Myocyte (in vitro differentiated cells): ENCODE data around the gene RAPGEF1. TPM values are rescaled to one million over a fixed set of nuclear protein-coding genes. Genes with fewer than 3 reads are reported as not detected.
"Not testable (repeated sequence)": the region's sequence is repeated elsewhere in the genome, so short reads cannot be mapped to it uniquely, and the experiment has no call there.

Source experiments
- DNase-seq: peaks from one replicate; pipeline ENCODE4 v3.0.0-alpha.2; 2012; ENCODE audit warnings: low read depth
- total RNA-seq: library from RNA; depleted of rRNA; stranded (reverse); fragments of >200 nt; gene quantifications from 2 replicates; pipeline ENCODE4 v1.2.3, GENCODE V29; 2014

The RAPGEF1 gene
- total RNA-seq, 1 donor from 2014 or later, result 290 TPM

DNA sequence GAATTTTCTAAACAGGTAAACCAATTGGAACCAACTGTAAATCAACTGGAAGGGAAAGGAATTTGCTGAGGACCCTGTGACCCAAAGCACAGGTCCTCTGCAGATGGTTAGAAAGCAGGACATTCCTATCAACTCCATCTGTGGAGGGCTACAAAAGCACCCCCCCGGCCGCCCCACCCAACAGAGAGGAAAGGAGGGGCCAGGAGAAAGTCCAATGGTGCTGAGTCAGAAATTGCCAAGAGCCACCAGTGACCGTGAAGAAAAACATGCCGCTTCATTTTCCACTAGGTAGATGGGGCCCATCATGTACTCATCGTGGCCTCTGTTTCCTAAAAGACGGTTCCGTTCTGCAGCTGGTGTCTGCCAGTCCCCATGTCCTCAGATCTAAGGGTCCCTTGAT lies 66.3 kb downstream of the RAPGEF1 start:
- no peak for DNase-seq

- no peak for DNase-seq
Observed at GRCh38 chr9:131673068-131673467, 66.8 kb downstream of the RAPGEF1 start.

DNA sequence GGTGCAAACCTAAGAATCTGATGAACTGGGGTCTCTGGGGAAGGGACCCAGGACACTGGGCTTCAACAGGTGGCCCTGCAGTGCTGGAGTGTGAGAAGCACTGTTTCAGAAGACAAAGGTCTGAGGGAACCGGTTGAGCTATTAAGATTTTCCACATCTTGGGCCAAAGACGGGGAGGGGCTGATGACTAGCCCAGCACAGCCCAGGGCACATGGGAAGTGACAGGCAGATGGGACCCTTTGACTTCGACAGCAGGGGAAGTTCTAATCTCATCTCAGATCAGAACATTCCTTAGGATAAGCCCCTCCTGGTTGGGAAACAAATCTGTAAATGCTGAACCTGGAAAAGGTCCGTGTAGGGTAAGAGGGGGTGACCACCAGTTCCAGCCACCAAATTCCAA lies 67.4 kb downstream of the RAPGEF1 start:
- DNase-seq, result no peak

GRCh38 chr9:131671133-131671520 lies 68.7 kb downstream of the RAPGEF1 start:
- DNase-seq, result no peak

- no peak for DNase-seq
Observed at GRCh38 chr9:131670247-131671132, 69.4 kb downstream of the RAPGEF1 start.

DNA sequence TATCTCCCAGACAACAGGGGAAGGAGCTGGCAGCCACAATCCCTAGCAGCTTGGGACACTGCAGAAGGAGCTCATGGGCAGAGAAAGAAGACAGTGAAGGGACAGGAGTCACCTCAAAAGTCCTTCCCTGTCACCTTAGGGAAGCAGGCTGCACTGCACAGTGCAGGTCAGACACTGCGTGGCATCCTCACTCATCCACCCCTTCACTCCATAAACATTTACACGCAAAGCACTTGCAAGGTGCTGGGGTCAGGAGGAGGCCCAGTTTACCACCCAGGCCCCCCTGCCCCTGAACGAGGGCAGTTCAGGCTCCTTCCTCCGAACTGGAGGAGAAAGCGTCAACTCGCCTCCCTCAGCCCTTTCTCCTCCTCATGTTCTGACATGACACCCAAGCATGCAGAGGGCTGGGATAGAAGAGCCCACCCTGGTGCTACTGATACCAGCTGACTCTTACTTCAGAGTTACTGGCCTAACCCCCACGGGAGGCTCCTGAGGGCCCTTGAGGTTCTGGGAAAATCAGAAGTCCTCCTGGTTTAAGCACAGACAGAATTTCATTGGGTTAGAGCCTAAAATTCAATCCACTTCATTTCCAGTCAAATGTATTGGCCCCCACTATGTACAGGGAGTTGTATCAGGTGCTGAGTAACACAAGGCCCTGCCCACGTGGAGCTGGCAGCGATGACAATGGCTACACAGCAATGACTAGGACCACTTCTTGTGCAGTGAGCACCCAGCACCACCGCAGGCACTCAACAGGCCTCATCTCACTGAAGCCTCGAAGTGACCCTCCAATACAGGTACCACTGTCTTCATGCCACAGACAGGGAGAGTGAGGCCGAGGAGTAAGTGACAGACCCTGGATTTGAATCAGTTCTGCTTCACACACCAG lies 70.4 kb downstream of the RAPGEF1 start:
- DNase-seq, result no peak

DNA sequence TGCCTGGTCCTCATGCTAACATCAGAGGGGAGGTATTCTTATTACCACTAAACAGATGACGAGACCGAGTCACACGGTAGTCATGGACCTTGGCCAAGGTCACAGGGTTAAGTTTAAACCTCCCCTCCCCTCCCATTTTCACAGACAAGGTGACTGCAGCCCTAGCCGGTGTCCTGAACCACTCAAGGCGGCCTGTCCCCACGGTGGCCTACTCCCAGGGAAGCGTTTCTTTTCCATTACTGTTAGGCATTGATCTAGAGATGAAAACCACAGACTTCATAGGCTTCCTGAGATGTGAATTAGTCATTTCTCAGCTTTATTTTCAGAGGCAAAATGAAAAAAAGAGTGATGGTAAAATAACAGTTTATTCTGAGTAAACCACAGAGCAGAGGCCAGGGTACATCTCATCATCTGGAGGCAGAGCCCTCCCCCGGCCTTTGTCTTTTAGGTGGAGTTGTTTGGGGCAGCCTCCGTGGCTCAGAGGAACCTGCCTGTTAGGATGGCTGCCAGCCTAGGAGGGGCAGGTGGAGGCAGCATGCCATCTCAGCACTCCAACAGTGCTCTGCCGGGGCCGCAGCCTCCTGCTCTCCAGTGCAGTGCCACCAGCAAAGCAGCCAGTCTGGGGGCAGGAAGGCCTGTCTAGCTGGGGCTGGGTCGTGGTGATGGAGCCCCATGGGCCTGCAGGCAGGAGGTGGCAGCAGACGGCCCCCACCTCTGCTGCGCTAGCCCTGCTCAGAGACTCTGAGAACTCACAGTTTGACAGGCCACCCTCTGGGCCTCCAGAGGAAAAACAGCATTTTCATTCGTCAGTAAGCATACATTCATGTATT lies 71.2 kb downstream of the RAPGEF1 start:
- DNase-seq, result peak; percentile 63

DNA sequence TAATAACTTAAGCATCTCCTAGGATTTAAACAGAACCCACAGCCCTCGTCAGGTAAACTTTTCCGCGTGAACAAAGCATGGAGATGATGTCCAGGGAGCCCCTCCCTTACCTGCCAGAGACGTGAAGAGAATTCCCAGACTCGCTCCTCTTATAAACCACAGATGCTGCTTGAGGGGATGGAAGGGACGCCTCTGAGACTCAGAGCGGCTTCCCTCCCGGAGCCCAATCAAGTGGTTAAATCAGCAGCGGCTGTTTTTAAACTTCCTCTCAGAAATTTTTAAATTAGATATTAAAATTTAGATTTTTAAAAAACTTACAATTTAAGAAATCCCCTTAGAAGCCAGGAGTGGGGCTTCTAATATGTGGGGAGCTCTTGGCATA lies 71.8 kb downstream of the RAPGEF1 start:
- DNase-seq, result no peak

- no peak for DNase-seq
Observed at GRCh38 chr9:131667576-131667975, 72.3 kb downstream of the RAPGEF1 start.

DNA sequence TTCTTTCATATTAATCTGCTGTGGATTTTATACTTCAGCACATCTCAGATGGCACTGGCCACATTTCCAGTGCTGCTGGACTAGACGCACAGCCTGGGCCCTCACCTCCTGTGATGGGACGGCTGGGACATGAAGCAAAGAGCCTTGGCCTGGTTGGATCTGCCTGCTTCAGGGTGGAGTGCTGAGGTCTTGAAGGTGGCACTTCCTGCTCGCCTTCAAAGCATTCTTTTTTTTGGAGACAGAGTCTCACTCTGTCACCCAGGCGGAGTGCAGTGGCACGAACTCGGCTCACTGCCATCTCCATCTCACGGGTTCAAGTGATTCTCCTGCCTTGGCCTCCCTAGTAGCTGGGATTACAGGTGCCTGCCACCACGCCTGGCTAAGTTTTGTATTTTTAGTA lies 73.1 kb downstream of the RAPGEF1 start:
- DNase-seq, result no peak

GRCh38 chr9:131666029-131666428 lies 73.8 kb downstream of the RAPGEF1 start:
- no peak for DNase-seq

DNA sequence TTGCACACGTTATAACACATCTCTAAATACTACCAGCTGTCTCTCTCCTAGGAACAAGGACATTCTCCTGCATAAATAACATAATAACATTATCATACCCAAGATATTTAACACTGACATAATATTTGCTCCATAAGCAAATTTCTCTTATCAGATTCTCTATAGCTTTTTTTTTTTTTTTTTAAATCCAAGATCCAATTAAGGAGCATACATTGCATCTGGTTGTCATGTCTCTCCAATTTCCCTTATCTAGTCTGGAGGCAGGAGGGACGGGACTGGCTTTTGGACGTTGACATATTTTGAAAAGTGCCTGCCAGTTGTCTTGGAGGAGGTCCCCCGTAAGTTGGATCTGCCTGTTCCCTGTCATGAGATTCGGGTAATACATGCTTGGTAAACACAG lies 76.6 kb downstream of the RAPGEF1 start:
- DNase-seq, result no peak

- not testable (repeated sequence) for DNase-seq
Observed at GRCh38 chr9:131662289-131662621, 77.6 kb downstream of the RAPGEF1 start.

DNA sequence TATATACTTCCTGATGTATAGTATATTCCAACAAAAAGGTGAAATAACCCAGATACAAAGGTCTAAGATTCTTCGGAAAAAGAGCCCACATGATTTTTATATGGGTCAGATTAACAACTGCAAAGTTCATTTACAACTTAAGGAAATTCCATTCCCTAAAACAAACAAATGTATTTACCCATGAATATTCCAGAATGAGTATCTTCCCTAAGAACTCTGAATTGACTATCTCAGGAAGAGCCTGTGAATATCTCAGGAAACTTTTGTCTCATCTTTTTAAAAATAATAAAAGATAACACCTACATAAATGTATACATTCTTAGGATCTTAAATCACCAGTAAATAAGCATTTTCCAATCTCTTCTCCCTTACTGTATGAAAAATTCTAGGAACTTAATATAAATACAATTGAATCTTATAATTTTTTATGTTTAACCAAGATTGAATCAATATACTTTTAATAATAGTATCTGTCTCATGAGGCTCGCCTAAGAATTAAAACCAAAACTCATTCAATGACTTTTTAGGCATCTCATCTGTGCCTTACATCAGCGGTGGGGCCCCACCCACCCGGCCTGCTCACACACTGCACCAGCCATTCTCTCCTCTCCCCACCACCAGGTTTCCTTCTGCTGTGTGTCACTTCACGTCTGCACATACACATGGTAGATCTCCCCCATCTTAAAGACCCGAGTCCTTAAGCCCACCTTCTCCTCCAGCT lies 78.1 kb downstream of the RAPGEF1 start:
- no peak for DNase-seq

DNA sequence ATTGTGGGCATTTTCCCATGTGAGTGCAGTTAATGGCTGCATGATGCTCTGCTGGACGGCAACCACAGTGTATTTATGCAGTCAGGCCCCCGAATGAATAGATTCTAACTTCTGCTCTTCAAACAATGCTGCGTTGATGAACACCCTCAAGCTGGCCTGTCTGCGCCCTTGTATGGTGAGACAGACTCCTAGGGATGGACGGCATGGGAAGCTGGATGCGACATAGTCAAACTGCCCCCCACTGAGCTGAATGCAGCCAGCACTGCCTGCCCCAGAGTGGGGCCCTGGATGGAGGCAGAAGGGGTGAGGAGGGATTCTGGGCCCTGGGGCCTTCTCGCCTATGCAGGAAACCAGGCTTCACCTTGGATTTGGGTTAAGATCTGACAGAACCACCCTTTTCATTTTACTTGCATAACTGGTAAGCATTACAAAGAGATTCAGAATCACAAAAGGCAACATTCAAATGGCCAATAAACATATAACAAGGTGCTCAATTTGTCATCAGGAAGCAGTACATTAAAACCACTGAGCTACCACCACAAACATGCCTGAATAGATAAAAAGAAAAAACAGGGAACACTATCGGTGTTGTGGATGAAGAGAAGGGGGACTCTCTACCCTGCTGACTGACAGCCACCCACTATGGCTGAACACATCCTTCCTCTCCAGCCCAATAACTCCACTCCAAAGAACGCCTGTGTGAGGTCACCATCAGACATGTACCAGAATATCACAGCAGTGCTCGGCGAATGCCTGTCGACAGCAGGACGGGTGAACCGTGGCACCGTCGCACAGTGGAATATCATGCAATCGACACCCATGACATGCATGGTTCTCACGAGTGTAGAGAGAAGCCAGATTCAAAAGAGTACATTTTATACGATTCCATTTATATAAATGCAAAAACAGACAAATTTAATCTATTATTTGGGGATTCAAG lies 79.1 kb downstream of the RAPGEF1 start:
- DNase-seq, result no peak

DNA sequence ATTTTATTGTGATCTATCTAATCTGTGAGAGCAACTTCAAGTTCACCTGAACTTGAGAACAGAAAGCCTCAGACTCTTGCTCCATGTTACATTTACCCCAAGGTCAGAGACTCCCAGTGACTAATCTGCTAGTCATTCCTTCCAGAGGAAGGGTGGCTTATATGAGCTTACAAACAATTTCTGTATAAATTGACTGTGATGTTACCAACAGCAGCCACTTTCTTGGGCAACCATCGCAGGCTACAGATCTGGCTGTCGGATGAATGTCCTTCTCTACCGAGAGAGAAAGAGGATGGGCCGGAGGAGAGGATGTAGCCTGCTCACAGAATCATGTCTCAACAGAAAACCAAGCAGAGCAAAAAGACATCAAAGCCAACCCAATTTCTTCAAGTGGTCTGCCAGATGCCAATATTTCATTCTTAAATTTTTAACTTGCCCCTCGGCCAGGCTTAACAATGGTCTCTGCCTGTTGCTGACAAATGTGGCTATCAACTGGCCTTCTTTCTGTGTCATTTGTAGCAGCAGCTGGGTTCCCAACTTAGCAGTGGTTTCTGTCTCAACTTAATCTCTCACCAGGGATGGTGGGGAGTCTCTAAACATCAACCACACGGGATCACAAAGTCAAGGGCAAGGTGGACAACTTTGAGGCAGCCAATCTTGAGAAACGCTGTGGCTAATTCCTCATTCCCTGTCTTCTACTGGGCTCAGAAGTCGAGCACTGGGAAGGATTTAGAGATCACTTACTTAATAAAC lies 81.3 kb downstream of the RAPGEF1 start:
- DNase-seq, result peak; percentile 92

- DNase-seq, result no peak
Observed at GRCh38 chr9:131657940-131658339, 81.9 kb downstream of the RAPGEF1 start.

GRCh38 chr9:131657456-131657855 lies 82.4 kb downstream of the RAPGEF1 start:
- DNase-seq, result no peak

- DNase-seq, result peak; percentile 52
Observed at GRCh38 chr9:131657037-131657377, 82.9 kb downstream of the RAPGEF1 start.
